ENCODE measurements around the gene CELF1. TPM values are rescaled to one million over a fixed set of nuclear protein-coding genes. Genes with fewer than 3 reads are reported as not detected.
A peak's percentile ranks its signal among the peaks of the same experiment; 100 is the strongest.

Gene CELF1
- total RNA-seq, 4 donors from 2014 or later = 51.2 to 138 (median 121) TPM

DNA sequence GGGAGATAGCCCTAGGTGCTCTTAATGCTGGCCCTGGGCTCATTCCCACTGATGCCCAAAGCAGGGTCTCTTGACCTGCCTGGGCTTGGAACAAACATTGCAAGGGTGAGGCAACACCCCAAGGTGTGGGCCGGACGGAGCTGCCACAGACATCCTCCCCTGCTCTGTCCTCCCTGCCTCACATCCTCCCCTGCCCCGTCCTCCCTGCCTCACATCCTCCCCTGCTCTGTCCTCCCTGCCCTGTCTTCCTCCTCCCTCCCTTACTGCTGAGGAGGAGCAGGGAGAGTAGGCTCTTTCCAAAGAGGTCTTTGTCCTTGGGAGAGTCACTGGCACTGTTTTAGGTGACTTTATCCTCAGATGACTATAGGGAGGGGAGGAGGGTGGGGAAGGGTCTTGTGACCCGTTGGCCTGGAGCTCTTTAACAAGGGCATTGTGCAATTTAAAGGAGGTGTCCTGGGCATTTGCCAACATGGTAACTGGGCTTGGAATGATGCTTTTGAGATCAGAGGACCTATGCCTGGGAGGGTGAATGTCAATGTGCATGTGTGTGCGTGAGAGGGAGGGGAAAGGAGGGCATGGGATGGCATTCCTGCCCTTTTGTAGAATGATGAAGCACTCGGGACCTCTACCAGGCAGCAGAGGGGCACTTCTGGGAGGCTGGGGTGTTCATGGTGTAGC, 34.2 kb upstream of the CELF1 start:
- H3K27ac ChIP-seq = no peak overlapping the region
- intact Hi-C loops (cut with DNase I; ENCODE audit: low total_unique reads) = no loop called here
- no peak overlapping the region for H3K4me3 ChIP-seq

GRCh38 chr11:47586098-47586855, 33.3 kb upstream of the CELF1 start, which contains the start of gene FAM180B:
Gene FAM180B (plus strand): TSS chr11:47586678. CDS start chr11:47586769, 91 bp downstream.
- intact Hi-C loops (cut with DNase I; ENCODE audit: low total_unique reads) = no loop called here
- Histone ChIP-seq H3K27ac (no peak within 1 kb of the TSS), H3K4me1 (no peaks in the 10 kb centered on the region), H3K36me3 (no peaks in the 10 kb centered on the region), H3K9me3 (no peaks in the 10 kb centered on the region), H3K27me3 (no peaks in the 10 kb centered on the region), H3K4me3 (no peak within 1 kb of the TSS)
- TF ChIP-seq CTCF (IDR thresholded peaks at IDR 0.05) (no peak), POLR2A (IDR thresholded peaks at IDR 0.05) (no peak)
- no peak for DNase-seq

More for the DNA sequence above, 34.2 kb upstream of the CELF1 start:
- Histone ChIP-seq H3K27me3 (no peaks in the 10 kb centered on the region), H3K36me3 (no peaks in the 10 kb centered on the region), H3K4me1 (no peaks in the 10 kb centered on the region), H3K9me3 (no peaks in the 10 kb centered on the region)
- DNase-seq = no peak
- TF ChIP-seq POLR2A (IDR thresholded peaks at IDR 0.05) (no peak), CTCF (IDR thresholded peaks at IDR 0.05) (no peak)

DNA sequence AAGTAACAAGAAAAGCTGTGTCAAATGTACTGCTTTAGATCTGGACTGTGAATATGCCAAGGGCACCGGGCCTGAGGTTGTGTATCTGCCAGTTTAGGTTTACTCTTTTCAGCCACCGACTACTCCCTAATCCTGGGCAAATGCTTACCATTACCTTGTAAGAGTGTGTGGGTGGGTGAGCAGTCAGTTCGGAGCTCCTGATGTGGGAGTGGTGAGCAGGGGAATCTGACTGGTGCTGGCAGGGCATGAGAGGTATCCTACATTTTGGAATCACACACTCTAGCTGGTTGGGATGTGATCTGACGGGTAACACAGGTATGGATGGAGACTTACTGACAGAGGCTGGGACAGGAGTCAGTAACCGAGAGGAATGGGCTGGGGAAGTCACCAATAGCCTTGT, 30.9 kb upstream of the CELF1 start:
- Histone ChIP-seq H3K36me3 (no peaks in the 10 kb centered on the region), H3K4me3 (no peak overlapping the region), H3K4me1 (no peaks in the 10 kb centered on the region), H3K9me3 (no peaks in the 10 kb centered on the region), H3K27ac (no peak overlapping the region), H3K27me3 (no peaks in the 10 kb centered on the region)
- DNase-seq = no peak
- no peak for TF ChIP-seq POLR2A (IDR thresholded peaks at IDR 0.05)
- TF ChIP-seq CTCF (IDR thresholded peaks at IDR 0.05) = no peak
- intact Hi-C loops (cut with DNase I; ENCODE audit: low total_unique reads) = no loop called here

DNA sequence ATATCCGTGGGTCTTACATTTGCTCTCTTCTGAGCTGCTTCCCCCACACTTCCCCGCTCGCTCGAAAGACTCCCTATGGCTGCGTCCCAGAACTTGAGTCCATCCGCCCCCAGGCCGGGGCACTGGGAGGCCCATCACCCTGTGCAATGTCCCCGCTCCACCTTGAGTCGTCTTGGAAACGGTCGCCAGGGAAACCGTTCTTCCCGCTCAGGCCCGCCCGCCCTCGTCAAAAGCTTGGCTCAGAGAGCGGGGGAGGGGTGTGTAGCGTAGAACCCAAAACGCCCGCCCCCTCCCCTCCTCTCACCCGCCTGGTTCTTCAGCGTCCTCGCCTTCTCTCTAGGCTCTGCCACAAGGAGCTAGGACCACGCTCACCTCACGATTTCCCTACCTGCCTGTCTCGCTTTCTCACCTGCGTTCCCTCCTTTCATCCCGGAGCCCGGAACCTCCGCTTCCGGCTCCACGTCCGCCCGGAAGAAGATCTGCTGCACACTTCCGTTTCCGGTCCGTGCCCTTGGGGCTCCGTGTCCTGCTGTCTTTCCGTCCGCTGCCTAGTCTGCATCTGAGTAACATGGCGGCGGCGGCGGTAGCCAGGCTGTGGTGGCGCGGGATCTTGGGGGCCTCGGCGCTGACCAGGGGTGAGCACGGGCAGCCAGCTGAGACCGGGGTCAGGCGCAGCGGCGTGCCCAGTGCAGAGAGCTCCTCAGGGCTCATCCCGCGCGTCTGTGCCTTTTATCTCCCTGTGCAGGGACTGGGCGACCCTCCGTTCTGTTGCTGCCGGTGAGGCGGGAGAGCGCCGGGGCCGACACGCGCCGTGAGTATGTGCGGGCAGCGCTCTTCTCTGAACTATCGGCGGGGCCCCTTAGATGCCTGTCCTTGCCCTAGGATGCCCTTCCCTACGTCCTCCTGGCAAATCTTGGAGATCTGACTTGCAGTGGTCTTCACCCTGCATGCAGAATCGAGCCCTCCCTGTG, 25.9 kb upstream of the CELF1 start, which contains the start of the genes KBTBD4 and NDUFS3:
Gene KBTBD4, minus strand, starts transcription at position 447 of the 971 bp plus-strand sequence. Its CDS starts 19 bp downstream, at position 428.
Gene NDUFS3, plus strand, starts transcription at position 551 of the 971 bp plus-strand sequence. Its CDS starts 18 bp downstream, at position 569.
- Histone ChIP-seq H3K27ac (peak within 1 kb of the TSS; percentile 85 to 91), H3K27me3 (no peaks in the 10 kb centered on the region), H3K4me3 (peak within 1 kb of the TSS; percentile 92 to 97), H3K9me3 (no peaks in the 10 kb centered on the region), H3K4me1 (no peaks in the 10 kb centered on the region), H3K36me3 (no peaks in the 10 kb centered on the region)
- DNase-seq = peak; percentile 84 to 88
- intact Hi-C loops (cut with DNase I; ENCODE audit: low total_unique reads) = no loop called here
- TF ChIP-seq CTCF (IDR thresholded peaks at IDR 0.05) (peak in 2 of 4 experiments; percentile 11 to 29), POLR2A (IDR thresholded peaks at IDR 0.05) (peak in 1 of 2 donors; percentile 66)

All from uterus (tissue), 4 donors.